ENCODE results near the gene KIF5C.

Gene KIF5C

DNA sequence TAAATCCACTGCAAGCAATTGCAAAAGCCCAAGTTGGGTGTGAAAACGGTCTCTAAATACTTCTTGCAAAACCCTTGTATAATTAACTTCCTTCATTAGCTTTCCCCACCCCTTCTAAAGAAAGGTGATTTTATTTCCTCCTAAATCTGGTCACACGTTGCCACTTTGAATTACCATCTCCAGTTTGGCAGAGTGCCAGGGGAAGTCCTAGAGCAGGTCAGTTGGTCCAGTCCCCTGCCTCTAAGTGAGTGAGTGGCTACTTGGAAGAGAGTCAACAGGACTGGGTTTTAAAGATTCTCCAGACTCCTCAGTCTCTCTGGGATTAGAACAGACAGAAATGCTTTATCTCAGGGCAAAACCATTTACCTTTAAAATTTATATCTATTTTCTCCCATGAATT lies 144.7 kb downstream of the KIF5C start:
- no peak for DNase-seq

DNA sequence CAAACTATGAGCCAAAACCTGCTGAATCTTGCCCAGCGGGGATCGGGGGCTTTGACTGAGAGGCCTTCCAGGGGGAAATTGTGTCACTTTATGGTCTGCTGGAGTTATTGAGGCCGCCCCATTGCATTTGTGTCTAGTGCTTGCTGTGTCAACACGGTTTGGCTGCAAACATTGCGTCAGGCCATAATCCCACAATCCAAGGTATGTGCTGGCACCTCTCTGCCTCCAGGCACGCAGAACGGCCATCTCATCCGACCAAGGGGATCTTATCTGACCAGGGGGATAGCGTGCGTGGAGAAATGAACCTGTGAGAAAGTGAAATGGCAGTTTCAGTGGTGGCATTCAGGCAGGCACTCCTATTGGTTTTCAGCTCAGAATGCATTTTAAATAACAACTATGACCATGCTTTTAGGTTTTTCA lies 145.4 kb downstream of the KIF5C start:
- peak; percentile 50 to 72 for DNase-seq

GRCh38 chr2:149021271-149021719 lies 146.3 kb downstream of the KIF5C start:
- no peak for DNase-seq

- no peak for DNase-seq
Measured at GRCh38 chr2:149021761-149022160, 146.7 kb downstream of the KIF5C start.

DNA sequence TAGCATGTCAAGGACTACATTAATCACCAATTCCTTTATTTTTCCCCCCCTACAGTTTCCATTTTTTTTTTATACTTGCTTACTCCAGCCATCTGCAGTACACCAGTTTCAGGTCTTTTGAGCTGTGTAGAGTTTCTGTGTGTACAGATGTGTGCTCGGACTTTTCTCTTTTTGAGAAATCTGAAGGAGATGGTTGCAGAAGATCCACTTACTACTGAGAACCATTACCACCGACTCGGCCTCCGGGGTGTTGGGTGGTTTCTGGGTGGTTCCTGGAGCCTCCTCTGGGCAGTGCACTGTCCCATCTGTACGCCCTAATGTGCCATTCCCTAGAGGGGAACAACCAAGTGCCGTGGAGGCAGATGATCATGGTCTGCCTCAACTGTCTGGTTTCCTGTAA lies 148.1 kb downstream of the KIF5C start:
- DNase-seq = no peak

GRCh38 chr2:149027590-149028250 lies 152.7 kb downstream of the KIF5C start:
- no peak for DNase-seq

DNA sequence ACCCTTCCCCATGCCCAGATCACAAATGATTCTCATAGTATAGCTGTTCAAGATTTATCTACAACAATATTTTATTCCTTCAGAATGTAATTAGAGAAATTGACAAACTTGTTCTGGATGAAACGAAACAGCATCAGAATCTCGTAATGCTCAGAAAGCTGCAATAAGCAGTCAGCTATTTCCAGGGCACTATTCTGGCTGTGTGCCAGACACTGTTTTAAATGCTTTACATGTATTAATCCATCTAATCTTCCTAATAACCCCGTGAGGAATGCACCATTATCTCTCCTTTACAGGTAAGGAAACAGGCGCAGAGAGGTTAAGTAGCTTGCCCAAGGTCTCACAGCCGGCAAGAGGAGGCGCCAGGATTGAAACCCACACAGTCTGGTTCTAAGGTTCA lies 153.3 kb downstream of the KIF5C start:
- no peak for DNase-seq

GRCh38 chr2:149028891-149029290 lies 153.9 kb downstream of the KIF5C start:
- no peak for DNase-seq

DNA sequence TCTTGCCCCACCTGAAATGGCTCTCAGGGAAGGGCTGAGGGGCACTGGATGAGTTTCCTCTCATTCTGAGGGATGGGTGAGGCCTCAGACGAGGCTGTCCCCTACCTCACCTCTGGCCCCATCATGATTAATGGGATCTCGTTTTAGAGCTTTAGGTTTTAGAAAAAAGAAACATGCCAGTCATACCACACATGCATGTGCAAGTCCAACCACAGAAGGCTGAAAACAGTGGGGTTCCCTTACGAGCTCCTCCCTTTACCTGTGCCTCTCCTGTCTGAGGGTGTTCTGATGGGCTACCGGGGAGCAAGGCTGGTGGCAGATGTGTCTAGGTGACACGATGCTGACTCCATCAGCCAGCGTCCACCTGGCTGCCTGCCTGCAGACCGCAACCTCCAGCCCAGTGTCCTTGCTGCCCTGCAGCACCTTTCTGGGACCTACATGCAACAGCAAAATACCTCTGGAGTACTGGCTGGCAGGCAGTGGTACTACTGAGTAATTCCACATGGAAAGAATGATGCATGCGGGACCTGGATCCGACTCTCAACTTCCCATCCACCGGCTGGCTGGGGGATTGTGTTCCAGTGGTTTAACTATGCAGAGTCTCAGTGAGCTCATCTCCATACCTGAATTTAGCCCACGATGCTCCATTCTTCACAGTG lies 154.4 kb downstream of the KIF5C start:
- no peak for DNase-seq

DNA sequence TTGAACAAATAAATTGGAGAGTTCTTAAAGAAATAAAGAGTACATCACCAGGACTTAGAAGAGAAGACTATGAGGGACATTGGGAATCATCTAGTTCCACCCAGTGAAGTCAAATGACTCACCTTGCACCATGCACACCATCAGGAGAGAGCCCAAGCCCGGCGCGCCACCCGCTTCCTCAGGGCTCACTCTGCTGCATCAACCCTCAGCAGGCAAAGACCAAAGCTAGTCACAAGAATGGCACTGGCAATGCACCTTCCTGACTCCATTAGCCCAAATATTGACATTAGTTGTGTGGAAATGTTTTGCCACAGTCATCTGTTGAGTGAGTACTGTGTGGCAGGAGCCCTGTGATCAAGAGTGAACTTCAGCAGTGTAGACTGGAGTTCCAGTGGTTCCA lies 156.4 kb downstream of the KIF5C start:
- no peak for DNase-seq

DNA sequence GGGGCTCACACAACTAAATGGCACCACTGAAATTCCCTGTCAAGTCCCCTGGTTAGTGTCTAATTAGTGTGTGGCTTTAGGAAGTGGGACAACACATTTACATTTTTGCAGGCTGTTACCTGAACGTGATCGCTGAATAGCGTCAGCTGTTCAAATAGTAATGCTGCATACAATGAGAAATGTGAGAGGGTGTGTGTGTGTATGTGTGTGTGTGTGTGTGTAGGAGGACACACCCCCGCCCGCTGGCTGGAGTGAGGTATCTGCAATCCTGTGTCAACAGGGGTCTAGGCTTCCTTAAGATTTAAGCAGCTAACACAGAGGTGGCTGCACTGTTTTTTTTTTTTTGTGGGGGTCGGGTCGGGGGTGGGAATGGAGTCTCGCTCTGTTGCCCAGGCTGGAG lies 158.7 kb downstream of the KIF5C start:
- DNase-seq = peak; percentile 18 to 38

GRCh38 chr2:149034406-149034805 lies 159.4 kb downstream of the KIF5C start:
- DNase-seq = no peak

- DNase-seq = no peak
Measured at GRCh38 chr2:149036507-149037293, 161.7 kb downstream of the KIF5C start.

DNA sequence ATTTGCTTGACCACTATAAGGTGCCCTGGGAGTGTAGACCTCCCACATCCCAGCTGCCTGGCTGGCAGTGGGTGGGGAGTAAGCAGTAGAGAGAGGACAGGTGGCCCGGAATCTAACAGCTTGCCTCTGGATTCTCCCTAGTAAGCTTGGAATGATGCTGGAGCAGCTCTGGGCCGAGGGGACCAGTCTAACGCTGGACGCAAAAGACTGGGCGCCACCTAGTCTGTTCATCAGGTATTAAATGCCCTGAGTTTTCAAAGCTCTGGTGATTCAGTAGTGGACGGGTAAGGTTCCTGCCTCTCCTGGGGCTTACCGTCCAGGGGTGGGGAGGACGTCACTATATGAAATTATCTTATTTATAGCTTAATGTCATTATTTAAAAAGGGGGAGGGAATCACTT lies 162.8 kb downstream of the KIF5C start:
- DNase-seq = no peak

- no peak for DNase-seq
Measured at GRCh38 chr2:149038442-149039212, 163.6 kb downstream of the KIF5C start, which contains the start of gene LYPD6B. LYPD6B (plus strand) TSS chr2:149038699; CDS start chr2:149130949, 92,250 bp downstream.

GRCh38 chr2:149039213-149039724 lies 164.2 kb downstream of the KIF5C start:
- DNase-seq = no peak

- DNase-seq = no peak
Measured at GRCh38 chr2:149040451-149040850, 165.4 kb downstream of the KIF5C start.

DNA sequence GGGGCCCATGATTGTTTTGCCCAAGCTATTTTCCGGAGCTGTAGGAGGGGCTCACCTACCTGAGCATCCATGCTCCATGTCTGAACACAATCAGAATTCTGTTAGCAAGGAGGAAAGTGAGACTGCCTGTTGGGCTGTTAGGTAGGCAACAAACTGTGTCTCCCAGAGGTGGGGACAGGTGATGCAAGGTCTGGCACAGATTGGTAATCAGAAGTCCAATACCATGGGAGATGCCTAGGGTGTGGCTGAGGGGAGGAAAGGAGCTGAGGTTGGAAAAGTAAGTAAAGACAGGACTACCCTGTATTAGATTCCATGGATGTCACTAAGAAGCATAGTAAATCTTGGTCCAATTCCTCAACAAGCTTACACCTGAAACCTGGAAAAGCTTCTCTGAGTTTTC lies 166.5 kb downstream of the KIF5C start:
- DNase-seq = no peak

DNA sequence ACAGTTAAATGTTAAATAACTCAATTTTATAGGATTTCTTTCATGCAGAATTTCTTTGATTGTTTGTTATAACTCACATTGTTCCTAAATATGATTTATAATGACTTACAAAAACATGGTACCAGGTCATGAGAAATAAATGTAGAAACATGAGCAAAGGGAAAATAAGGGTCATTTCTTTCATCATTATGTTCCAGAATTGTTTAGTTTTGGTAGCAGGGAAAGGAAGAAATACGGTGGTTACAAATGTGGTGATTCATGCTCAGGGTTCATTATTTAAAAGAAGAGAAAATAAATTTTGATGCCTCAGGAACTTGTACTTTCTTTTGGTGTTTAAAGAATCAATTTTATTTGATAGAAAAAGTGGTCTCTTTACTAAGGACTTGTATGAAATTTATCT lies 167.9 kb downstream of the KIF5C start:
- no peak for DNase-seq

- no peak for DNase-seq
Measured at GRCh38 chr2:149044500-149044899, 169.5 kb downstream of the KIF5C start.

- DNase-seq = no peak
Measured at GRCh38 chr2:149047118-149047517, 172.1 kb downstream of the KIF5C start.

GRCh38 chr2:149049142-149049541 lies 174.1 kb downstream of the KIF5C start:
- no peak for DNase-seq

- no peak for DNase-seq
Measured at GRCh38 chr2:149050188-149050587, 175.2 kb downstream of the KIF5C start.

All from SHP77 (cell line).